Neuronal stem cell (in vitro differentiated cells): ENCODE results near the gene PI4KA.
"Not testable (repeated sequence)": the region's sequence is repeated elsewhere in the genome, so short reads cannot be mapped to it uniquely, and the experiment has no call there.

ENCODE experiments used
- DNase-seq: peaks from one replicate; pipeline ENCODE4 v3.0.0-alpha.2; 2013; ENCODE audit warnings: low spot score
- H2AFZ ChIP-seq: one replicate; pipeline ENCODE4 v1.6.1; 2013; ENCODE audit warnings: mild to moderate bottlenecking, low read length, inconsistent platforms
- H2AK5ac ChIP-seq: 2 replicates; pipeline ENCODE4 v1.6.1; 2013; ENCODE audit warnings: low read depth, mild to moderate bottlenecking, inconsistent platforms, low read length, moderate library complexity, mixed read lengths
- H2BK120ac ChIP-seq: 2 replicates; pipeline ENCODE4 v1.6.1; 2013; ENCODE audit warnings: low read depth, mild to moderate bottlenecking, inconsistent platforms, low read length, moderate library complexity, mixed read lengths
- H2BK12ac ChIP-seq: one replicate; pipeline ENCODE4 v1.6.1; 2013; ENCODE audit warnings: low read length, inconsistent platforms
- H2BK15ac ChIP-seq: 2 replicates; pipeline ENCODE4 v1.6.1; 2013; ENCODE audit warnings: mild to moderate bottlenecking, low read length, inconsistent platforms, mixed read lengths
- H2BK5ac ChIP-seq: one replicate; pipeline ENCODE4 v1.6.1; 2013; ENCODE audit warnings: inconsistent platforms, mild to moderate bottlenecking, low read length, moderate library complexity
- H3K14ac ChIP-seq: one replicate; pipeline ENCODE4 v1.6.1; 2013; ENCODE audit warnings: low read length, inconsistent platforms
- H3K18ac ChIP-seq: 2 replicates; pipeline ENCODE4 v1.6.1; 2013; ENCODE audit warnings: low read length, inconsistent platforms
- H3K23ac ChIP-seq: 2 replicates; pipeline ENCODE4 v1.6.1; 2013; ENCODE audit warnings: low read depth, mild to moderate bottlenecking, mixed read lengths, low read length, inconsistent platforms; ENCODE audit not compliant: poor library complexity
- H3K27ac ChIP-seq: replicated peaks from 3 replicates; pipeline ENCODE4 v1.5.1; 2013; ENCODE audit warnings: low read length, inconsistent platforms
- H3K27me3 ChIP-seq, 3 experiments: 2 replicates each; pipeline ENCODE4 v1.6.1; 2013; ENCODE audit warnings: low read length in 3 of 3, mild to moderate bottlenecking in 2 of 3, inconsistent platforms in 1 of 3, low read depth in 1 of 3, mixed read lengths in 1 of 3, moderate library complexity in 1 of 3; ENCODE audit not compliant: control insufficient read depth in 3 of 3, insufficient read depth in 3 of 3
- H3K36me3 ChIP-seq, 2 donors: replicated peaks in 1 of 2; 2 replicates each; pipeline ENCODE4 v1.6.1; 2013; ENCODE audit warnings: low read length in 2 of 2; ENCODE audit not compliant: control insufficient read depth in 2 of 2, insufficient read depth in 2 of 2
- H3K4ac ChIP-seq: 2 replicates; pipeline ENCODE4 v1.6.1; 2013; ENCODE audit warnings: inconsistent platforms, mild to moderate bottlenecking, low read length, moderate library complexity
- H3K4me1 ChIP-seq, 2 donors: 1 replicate in 1 of 2; 2 replicates in 1 of 2; pipeline ENCODE4 v1.6.1; 2013; ENCODE audit warnings: low read length in 2 of 2, low read depth in 1 of 2; ENCODE audit not compliant: control insufficient read depth in 2 of 2, insufficient read depth in 1 of 2
- H3K4me2 ChIP-seq: one replicate; pipeline ENCODE4 v1.6.1; 2013; ENCODE audit warnings: mild to moderate bottlenecking, low read length, inconsistent platforms; ENCODE audit not compliant: insufficient read depth, poor library complexity, severe bottlenecking
- H3K4me3 ChIP-seq, 2 donors: 2 replicates each; pipeline ENCODE4 v1.5.1; 2013; ENCODE audit warnings: low read length in 2 of 2, mild to moderate bottlenecking in 2 of 2, inconsistent platforms in 1 of 2, moderate library complexity in 1 of 2
- H3K79me1 ChIP-seq: one replicate; pipeline ENCODE4 v1.6.1; 2013; ENCODE audit warnings: low read depth, mild to moderate bottlenecking, inconsistent platforms, low read length, moderate library complexity
- H3K9ac ChIP-seq: one replicate; pipeline ENCODE4 v1.6.1; 2013; ENCODE audit warnings: mild to moderate bottlenecking, low read depth, low read length, inconsistent platforms; ENCODE audit not compliant: poor library complexity
- H3K9me3 ChIP-seq, 2 donors: replicated peaks in 1 of 2; 2 replicates each; pipeline versions ENCODE3 to v1.6.1; 2013; ENCODE audit warnings: low read length in 2 of 2, mild to moderate bottlenecking in 2 of 2, inconsistent platforms in 1 of 2, low read depth in 1 of 2, mixed read lengths in 1 of 2, moderate library complexity in 1 of 2; ENCODE audit not compliant: control insufficient read depth in 2 of 2, insufficient read depth in 1 of 2
- H4K8ac ChIP-seq: one replicate; pipeline ENCODE4 v1.6.1; 2013; ENCODE audit warnings: low read depth, mild to moderate bottlenecking, inconsistent platforms, low read length, moderate library complexity
- H4K91ac ChIP-seq: one replicate; pipeline ENCODE4 v1.6.1; 2013; ENCODE audit warnings: low read length, low read depth, mild to moderate bottlenecking, inconsistent platforms; ENCODE audit not compliant: poor library complexity
- WGBS, 2 donors: extraction: QIAGEN DNeasy Blood & Tissue Kit; methylation state at CpG; one replicate each; pipeline ENCODE4 v1.1.7; 2013; ENCODE audit warnings: missing lambda C conversion rate in 2 of 2, mixed read lengths in 1 of 2; ENCODE audit not compliant: insufficient read length in 2 of 2, insufficient replicate concordance in 1 of 2; ENCODE audit errors: extremely low coverage in 2 of 2; 5-methylcytosine and 5-hydroxymethylcytosine counted together

PI4KA gene

GRCh38 chr22:20720692-20721408, 137.8 kb downstream of the PI4KA start:
- Histone ChIP-seq H3K27ac (no peak overlapping the region), H3K4me2 (no peak overlapping the region), H3K9me3 (no peaks in the 10 kb centered on the region), H4K8ac (no peak overlapping the region), H3K9ac (no peak overlapping the region), H3K14ac (no peak overlapping the region), H2BK12ac (peak overlapping the region; percentile 14), H3K4ac (no peak overlapping the region), H3K79me1 (no peaks in the 10 kb centered on the region), H3K23ac (peak overlapping the region; percentile 83), H2AK5ac (no peak overlapping the region), H3K4me3 (no peak overlapping the region), H3K4me1 (peaks cover 0 to 2% of the 10 kb centered on the region in 2 donors), H2BK15ac (no peak overlapping the region), H2AFZ (no peak overlapping the region), H3K27me3 (no peaks in the 10 kb centered on the region), H3K18ac (no peak overlapping the region), H2BK5ac (no peak overlapping the region), H3K36me3 (peaks cover 4 to 26% of the 10 kb centered on the region in 2 donors), H4K91ac (no peak overlapping the region), H2BK120ac (no peak overlapping the region)
- no CpG with 5 or more reads among the region's 13 CpGs for WGBS, 2 donors
- DNase-seq, result no peak

GRCh38 chr22:20718727-20719126, 139.9 kb downstream of the PI4KA start:
- not testable (repeated sequence) for H4K8ac ChIP-seq, H2BK120ac ChIP-seq, H3K27ac ChIP-seq, H3K14ac ChIP-seq, H3K79me1 ChIP-seq, H3K4me1 ChIP-seq, H4K91ac ChIP-seq, H2AK5ac ChIP-seq, DNase-seq, H3K18ac ChIP-seq, H3K4ac ChIP-seq, H3K4me3 ChIP-seq, H3K27me3 ChIP-seq, H2BK5ac ChIP-seq, H3K23ac ChIP-seq, H2AFZ ChIP-seq, H3K9me3 ChIP-seq, H3K4me2 ChIP-seq, H2BK12ac ChIP-seq, H2BK15ac ChIP-seq
- peaks cover 2 to 23% of the 10 kb centered on the region in 2 donors for H3K36me3 ChIP-seq
- H3K9ac ChIP-seq, result peak overlapping the region; percentile 21
- WGBS, 2 donors, result no CpG with 5 or more reads among the region's 13 CpGs

GRCh38 chr22:20717981-20718380, 140.6 kb downstream of the PI4KA start:
- not testable (repeated sequence) for H3K27me3 ChIP-seq, DNase-seq, H3K79me1 ChIP-seq, H3K27ac ChIP-seq, H3K4me2 ChIP-seq, H3K9me3 ChIP-seq, H4K8ac ChIP-seq, H4K91ac ChIP-seq, H2AFZ ChIP-seq, H2BK120ac ChIP-seq, H3K14ac ChIP-seq, H2BK5ac ChIP-seq, H3K4ac ChIP-seq, H3K4me3 ChIP-seq, H3K4me1 ChIP-seq, H3K18ac ChIP-seq, H2BK12ac ChIP-seq, H3K23ac ChIP-seq, H3K9ac ChIP-seq, H2AK5ac ChIP-seq, H2BK15ac ChIP-seq
- peaks cover 2 to 23% of the 10 kb centered on the region in 2 donors for H3K36me3 ChIP-seq
- no CpG with 5 or more reads among the region's 7 CpGs for WGBS, 2 donors

GRCh38 chr22:20717213-20717866, 141.3 kb downstream of the PI4KA start:
- H4K91ac ChIP-seq, H3K4me1 ChIP-seq, H3K79me1 ChIP-seq, H2AK5ac ChIP-seq, H3K14ac ChIP-seq, DNase-seq, H3K4me3 ChIP-seq, H3K18ac ChIP-seq, H3K23ac ChIP-seq, H2BK12ac ChIP-seq, H2BK15ac ChIP-seq, H2BK5ac ChIP-seq, H2AFZ ChIP-seq, H3K9ac ChIP-seq, H3K4me2 ChIP-seq, H3K4ac ChIP-seq, H4K8ac ChIP-seq, H3K27me3 ChIP-seq, H3K27ac ChIP-seq, H2BK120ac ChIP-seq, H3K9me3 ChIP-seq: not testable (repeated sequence)
- WGBS, 2 donors, result no CpG with 5 or more reads among the region's 17 CpGs
- H3K36me3 ChIP-seq, result peaks cover 2 to 23% of the 10 kb centered on the region in 2 donors
